Amniotic epithelial cell (primary cell): ENCODE data around the gene PTPRG.
"Not testable (repeated sequence)": the region's sequence is repeated elsewhere in the genome, so short reads cannot be mapped to it uniquely, and the experiment has no call there.

Source experiments
- DNase-seq: peaks from one replicate; pipeline ENCODE4 v3.0.0-alpha.2; 2010; ENCODE audit warnings: low read depth

Gene PTPRG

DNA sequence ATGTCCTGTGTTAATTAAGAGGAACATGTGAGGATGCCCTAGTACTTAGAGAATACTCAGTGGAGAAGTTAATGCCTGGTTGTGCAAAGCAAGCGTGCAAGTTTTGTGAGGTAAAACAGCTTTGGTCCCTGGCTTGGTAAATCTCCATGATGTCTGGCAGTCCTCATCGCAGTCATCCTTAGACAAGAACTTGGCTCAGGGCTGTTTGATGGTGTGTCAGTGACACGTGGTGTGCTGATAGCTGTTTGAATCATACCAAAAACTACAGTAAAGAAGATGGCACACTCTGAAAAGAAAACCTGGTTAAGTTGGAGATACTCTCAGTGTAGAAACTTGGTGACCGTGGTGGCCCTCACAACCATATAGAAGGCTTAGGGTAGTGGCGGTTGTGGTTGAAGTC, 450.3 kb downstream of the PTPRG start:
- DNase-seq, result peak; percentile 42

- no peak for DNase-seq
Observed at GRCh38 chr3:62013951-62014350, 452.6 kb downstream of the PTPRG start.

- DNase-seq, result no peak
Observed at GRCh38 chr3:62015111-62015510, 453.7 kb downstream of the PTPRG start.

GRCh38 chr3:62019906-62020305, 458.5 kb downstream of the PTPRG start:
- DNase-seq, result no peak

GRCh38 chr3:62020706-62021105, 459.3 kb downstream of the PTPRG start:
- DNase-seq, result no peak

- DNase-seq, result no peak
Observed at GRCh38 chr3:62022312-62022711, 460.9 kb downstream of the PTPRG start.

- DNase-seq, result no peak
Observed at GRCh38 chr3:62024882-62025281, 463.5 kb downstream of the PTPRG start.

DNA sequence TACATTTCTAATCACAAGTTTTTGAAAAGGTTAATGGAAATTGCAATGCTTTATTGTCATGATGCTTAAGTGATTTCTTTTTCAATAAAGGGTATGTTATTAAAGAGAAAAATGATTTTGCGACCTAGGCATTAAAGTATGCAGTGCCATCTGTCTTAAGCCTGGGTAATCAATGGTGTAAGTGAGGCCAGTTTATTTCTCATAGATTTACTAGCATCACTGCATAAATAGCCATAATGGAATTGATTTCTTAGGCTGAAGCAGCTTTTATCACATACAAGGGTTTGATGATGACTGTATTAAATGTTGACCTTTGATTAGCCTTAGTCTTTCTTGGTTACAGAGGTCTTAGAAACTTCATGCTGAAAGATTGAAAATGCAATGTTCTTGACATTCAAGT, 464.5 kb downstream of the PTPRG start:
- DNase-seq, result no peak

GRCh38 chr3:62027241-62027640, 465.9 kb downstream of the PTPRG start:
- no peak for DNase-seq

DNA sequence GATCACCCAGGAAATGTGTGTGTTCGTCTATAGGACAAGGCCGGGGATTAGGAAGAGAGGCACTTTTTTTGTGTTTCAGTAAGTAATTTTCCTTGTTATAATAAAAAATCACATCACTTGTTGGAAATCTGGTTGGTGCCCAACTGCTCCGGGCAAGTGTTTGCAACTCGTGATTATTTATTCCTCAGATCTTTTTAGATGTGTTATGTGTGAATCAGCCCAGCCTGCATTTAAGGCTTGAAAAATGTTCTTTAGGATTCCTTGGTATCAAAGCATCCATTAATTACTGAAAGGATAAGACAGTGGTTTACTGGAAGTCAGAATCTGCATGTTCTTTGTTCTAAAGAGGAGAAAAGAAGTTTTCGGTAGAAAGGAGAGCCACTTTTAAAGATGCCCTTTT, 466.4 kb downstream of the PTPRG start:
- no peak for DNase-seq

GRCh38 chr3:62028236-62028635, 466.9 kb downstream of the PTPRG start:
- no peak for DNase-seq

DNA sequence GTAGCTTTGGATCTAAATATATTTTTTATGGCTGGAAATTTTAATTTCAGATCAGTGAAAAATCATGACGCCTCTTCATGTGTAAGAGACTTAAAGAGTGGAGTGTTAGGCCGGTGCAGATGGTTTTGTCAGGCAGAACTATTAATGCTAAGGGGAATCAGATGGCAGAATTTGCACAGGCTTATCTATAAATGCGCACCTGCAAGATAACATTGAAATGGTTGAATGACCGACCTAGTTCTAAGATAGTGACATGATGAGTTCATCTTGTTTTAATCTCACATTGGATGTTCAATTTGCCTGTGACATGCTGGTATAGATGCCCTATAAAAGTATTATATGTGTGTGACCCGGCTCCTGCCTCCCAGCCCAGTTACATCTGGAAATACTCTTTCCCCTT, 471.4 kb downstream of the PTPRG start:
- DNase-seq, result no peak

- no peak for DNase-seq
Observed at GRCh38 chr3:62035402-62036057, 474.2 kb downstream of the PTPRG start.

- DNase-seq, result no peak
Observed at GRCh38 chr3:62036726-62037125, 475.4 kb downstream of the PTPRG start.

DNA sequence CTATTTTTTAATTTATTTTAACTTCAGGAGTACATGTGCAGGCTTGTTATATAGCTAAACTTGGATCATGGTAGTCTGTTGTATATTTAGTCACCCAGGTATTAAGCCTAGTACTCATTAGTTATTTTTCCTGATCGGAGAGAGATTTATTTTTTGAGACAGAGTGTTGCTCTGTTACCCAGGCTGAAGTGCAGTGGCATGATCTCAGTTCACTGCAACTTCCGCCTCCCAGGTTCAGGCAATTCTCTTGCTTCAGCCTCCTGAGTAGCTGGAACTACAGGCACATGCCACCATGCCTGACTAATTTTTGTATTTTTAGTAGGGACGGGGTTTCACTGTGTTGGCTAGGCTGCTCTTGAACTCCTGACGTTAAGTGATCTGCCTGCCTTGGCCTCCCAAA, 477.4 kb downstream of the PTPRG start:
- DNase-seq, result not testable (repeated sequence)

DNA sequence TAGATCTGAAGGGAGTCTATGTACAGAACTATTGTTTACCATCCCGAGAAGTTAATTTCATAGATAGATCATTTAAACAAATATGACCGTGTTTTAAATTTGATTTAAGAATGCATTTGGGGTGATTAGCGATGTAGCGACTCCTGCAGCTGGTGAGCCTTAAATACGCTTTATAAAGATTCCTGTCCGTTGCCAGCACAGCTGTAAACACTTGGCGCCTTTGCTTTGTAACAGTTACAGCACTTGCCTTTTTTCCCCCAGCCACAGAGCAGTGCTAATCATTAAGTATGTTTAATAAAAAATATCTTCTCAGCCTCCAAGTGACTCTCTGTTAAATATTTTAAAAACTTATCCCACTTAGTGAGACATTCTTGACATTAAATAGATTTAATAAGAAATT, 478.2 kb downstream of the PTPRG start:
- DNase-seq, result no peak

- no peak for DNase-seq
Observed at GRCh38 chr3:62041681-62042080, 480.3 kb downstream of the PTPRG start.

- no peak for DNase-seq
Observed at GRCh38 chr3:62044874-62045411, 483.6 kb downstream of the PTPRG start.

- peak; percentile 2 for DNase-seq
Observed at GRCh38 chr3:62046326-62046725, 485.0 kb downstream of the PTPRG start.

DNA sequence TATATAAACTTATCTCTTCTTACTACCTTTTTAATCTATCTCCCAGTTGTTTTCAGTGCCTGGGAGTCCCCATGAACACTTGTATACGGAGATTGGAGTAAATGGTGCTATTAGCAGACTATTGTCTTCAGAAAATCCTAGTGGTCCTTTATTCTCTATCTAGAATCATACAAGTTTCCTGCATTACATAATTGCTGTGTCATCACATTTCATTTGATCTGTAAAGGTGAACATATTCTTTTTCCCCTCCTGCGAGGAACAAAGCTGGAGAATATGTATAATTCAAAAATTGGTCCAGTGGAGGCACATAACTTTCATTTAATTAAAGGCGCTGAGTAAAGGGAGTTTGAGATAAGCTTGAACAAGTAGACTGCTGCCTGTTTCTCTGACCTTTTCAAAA, 487.2 kb downstream of the PTPRG start:
- no peak for DNase-seq

GRCh38 chr3:62049033-62049432, 487.7 kb downstream of the PTPRG start:
- no peak for DNase-seq

DNA sequence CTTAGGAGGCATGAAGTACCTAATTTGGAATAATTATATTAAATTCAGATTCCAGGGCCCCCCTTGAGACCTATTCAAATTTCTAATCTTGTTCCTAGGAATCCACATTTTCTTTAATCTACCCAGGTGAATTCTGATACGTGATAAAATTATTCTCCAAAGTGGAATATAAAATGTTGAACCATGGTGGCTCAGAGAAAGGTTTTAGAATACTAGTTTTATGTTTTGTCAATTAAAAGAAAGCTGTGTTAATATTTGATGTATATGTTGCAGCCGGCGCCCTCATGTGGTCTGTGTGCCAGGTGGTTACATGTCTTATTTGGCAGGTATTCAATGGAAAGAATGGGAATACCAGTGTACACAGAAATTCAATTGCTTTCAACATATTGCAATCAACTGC, 490.1 kb downstream of the PTPRG start:
- peak; percentile 10 for DNase-seq

DNA sequence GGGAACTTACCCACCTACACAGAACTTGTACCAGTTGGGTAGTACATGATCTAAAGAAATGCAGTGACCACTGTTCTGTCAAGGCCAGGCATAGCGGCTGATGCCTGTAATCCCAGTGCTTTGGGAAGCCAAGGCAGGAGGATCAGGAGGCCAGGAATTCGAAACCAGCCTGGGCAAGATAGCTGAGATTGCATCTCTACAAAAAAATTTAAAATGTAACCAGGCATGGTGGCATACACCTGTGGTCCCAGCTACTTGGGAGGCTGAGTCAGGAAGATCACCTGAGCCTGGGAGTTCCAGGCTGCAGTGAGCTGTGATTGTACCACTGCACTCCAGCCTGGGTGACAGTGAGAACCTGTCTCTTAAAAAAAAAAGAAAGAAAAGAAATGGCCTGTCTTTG, 491.0 kb downstream of the PTPRG start:
- no peak for DNase-seq

DNA sequence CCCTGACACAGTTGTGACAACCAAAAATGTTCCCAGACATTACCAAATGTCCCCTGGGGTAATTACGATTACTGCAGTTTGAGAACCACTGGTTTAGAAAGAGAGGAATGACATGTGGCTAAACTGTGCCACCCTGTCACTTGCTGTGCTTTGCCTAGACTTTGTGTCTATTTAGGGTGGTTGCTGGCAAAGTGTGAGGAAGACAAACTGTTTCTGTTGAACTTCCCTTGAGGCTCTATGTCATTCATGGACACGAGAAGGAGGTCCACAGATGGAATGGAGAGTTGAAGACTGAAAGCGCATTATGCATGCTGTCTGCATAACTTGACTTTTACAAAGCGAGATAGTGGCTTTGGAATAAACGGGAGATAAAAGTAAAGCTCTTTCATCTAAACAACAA, 495.3 kb downstream of the PTPRG start:
- DNase-seq, result no peak
